Measurements from ENCODE around the gene EPHB4.

The EPHB4 gene

DNA sequence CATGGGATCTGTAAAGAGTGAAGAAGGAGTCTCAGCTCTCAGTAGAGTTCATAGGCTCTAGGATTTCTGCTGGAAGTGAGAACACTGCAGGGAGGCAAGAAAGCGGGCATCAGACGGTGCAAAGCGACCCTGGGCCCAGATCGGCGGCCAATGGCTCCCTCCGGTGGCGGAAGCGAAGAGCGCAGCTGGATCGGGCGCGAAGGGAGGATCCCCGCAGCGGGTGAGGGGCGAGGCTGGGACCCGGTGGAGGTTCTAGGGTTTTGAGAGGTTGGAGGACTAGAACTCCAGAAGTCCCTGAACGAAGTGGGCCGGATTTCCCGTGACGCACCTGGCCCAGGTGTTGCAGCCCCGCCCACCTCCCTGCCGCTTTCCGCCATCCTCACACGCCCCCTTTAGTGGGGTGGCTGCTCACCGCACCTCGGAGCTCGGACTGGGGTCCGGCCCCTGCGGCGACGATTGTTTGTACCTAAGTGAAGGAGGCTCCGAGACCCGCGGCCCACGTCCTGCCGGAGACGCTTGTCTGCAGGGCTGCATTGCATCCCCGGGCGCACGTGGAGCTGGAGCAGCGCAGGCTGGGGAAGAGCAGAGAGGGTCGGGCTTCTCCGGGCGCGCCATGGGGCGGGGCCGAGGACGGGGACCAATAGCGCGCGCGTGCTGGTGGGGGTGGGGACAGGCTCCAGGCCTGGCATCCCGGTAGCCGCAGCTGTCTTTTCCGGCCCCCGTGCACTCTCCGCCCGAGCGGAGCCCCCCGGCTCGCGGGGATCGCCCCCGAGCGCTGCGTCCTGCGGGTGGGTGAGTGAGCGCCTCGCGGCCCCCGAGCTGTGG lies 24.9 kb upstream of the EPHB4 start, which contains the start of gene SLC12A9:
Gene SLC12A9 (plus strand): TSS at position 666 of the 825 bp plus-strand sequence. CDS start 1,485 bp downstream, outside the sequence.
- DNase-seq: peak; percentile 15

- no peak for DNase-seq
These were observed 20.0 kb upstream of the EPHB4 start for GRCh38 chr7:100847360-100847759.

GRCh38 chr7:100840470-100841100 lies 13.3 kb upstream of the EPHB4 start:
- no peak for DNase-seq

DNA sequence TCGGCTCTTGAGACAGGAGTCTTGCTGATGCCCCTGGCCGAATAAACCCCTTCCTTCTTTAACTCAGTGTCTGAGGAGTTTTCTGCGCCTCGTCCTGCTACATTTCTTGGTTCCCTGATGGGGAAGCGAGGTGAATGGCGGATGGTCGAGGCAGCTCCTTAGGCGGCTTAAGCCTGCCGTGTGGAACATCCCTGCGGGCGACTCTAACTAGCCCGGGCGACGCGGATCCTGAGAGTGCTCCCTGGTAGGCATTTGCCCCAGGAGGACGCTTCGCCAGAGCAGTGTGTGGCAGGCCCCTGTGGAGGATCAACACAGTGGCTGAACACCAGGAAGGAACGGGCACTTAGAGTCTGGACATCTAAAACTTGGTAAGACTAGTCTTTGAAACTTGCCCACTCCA lies 12.0 kb upstream of the EPHB4 start:
- DNase-seq: no peak

DNA sequence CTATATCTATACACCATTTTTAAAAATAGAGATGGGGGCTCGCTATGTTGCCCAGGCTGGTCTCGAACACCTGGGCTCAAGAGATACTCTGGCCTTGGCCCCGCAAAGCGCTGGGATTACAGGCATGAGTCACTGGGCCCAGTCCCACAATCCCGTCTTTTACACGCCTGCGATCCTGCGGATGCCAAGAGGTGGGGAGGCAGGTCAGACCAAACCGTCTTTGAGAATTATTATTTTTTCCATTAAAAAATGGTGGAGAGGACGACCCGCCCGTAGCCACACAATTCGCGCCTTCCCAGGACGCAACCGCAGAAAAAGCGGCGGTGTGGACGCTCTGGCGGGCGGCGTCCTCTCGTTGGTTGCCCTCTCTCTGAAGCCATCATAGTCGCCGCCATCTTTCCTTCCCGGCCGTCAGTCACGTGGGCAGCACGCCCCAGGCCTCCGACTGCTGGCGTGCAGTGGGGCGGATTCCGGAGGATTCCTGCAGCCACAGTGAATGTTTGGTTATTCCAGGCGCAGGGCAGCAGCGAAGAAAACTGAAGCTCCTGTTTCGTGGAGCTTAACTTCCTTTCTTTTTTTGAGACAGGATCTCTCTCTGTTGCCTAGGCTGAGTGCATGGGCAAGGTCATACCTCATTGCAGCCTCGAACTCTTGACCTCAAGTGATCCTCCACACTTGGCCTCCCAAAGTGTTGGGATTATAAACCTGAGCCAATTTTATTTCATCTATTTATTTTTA lies 9.9 kb upstream of the EPHB4 start:
- DNase-seq: peak; percentile 57

DNA sequence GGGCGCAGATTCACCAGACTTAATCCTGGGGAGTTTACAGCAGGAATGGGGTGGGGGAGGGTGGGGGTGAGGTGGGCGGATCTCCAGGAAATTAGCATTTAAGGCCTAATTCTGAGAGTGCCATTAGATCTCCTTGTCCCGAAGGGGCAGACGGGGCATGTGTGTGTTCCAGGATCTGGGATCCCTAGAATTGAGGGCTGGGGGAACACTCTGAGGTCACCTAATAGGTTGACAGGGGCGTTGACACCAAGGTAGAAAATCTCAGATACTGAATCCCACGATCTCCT lies 9.4 kb upstream of the EPHB4 start:
- no peak for DNase-seq

DNA sequence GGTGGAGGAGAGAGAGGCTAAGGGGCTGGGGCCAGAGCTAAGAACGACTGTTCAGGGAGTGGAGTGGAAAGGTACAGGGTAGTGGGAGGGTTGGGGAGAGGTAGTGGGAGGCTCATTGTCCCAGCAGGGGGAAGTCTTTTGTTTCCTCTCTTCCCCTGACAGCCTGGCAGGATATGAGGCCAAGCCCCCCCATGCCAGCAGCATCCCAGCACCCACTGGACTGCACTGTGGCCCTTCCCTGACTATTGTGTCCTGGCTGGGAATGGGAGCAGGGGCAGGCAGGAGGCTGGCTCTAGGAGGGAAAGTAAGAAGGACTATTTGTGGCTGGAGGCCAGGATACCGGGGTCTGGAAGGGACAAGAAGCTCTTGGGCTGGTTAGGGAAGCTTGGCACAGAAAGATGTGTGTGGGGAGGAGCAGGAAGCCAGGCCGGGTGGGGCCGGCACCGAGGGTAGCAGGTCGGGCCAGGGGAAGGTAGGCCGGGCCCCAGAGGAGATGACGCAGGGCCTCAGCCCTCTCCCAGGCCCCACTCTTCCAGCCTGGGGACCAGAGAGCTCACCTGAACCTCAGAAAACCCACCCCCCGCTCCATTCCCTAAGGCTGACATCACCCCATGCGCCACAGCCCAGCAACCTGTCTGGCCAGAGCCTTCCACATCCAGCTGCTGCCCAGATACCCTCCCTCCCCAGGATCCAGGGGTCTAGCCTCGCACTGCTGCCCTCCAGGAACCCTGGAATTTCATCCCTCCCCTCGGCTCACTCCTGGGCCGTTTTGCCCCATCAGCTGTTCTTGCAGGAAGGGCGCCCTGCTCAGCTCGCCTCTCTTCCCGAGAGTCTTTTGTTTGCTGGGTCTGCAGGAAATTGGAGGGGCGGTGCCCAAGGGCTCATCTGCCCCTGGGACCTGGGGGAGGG lies 8.8 kb upstream of the EPHB4 start:
- peak; percentile 35 for DNase-seq

- DNase-seq: no peak
These were observed 4.9 kb upstream of the EPHB4 start for GRCh38 chr7:100832281-100832633.

DNA sequence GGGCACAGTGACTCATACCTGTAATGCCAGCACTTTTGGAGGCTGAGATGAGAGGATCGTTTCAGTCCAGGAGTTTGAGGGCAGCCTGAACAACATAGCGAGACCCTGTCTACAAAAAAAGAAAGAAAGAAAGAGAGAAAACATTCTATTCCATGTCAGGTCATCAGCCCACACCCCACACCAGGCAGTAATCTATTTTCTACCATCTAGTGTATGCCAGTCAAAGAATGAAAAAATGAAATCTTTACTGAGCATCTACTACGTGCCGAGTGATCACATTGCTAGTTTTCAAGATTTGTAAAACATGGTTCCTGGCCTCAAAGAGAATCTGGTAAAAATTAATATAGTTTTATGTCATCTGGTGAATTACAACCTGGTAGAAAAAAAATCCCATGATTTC lies 3.1 kb upstream of the EPHB4 start:
- DNase-seq: no peak

DNA sequence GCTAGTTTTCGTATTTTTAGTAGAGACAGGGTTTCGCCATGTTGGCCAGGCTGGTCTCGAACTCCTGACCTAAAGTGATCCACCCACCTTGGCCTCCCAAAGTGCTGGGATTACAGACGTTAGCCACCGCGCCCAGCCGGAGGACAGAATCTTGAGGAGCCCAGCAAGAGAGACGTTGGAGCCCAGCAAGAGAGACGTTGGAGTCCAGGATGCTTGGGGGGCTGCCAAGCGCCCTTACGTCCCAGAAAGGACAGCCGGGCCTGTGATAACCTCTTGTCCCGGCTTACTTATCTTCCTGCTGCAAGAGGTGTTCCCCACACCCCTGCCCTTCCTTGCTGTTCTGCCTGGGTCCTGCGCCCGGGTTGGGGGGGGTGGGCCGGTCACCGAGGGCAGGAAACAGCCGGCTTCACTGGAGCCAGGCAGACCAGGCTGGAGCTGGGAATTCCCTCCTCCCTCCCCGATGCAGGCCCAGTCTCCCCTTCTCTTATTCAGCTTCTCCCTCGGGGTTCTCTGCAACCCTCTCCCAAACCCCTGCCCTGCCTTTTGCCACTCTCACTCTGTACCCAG lies 1.9 kb upstream of the EPHB4 start:
- DNase-seq: no peak

DNA sequence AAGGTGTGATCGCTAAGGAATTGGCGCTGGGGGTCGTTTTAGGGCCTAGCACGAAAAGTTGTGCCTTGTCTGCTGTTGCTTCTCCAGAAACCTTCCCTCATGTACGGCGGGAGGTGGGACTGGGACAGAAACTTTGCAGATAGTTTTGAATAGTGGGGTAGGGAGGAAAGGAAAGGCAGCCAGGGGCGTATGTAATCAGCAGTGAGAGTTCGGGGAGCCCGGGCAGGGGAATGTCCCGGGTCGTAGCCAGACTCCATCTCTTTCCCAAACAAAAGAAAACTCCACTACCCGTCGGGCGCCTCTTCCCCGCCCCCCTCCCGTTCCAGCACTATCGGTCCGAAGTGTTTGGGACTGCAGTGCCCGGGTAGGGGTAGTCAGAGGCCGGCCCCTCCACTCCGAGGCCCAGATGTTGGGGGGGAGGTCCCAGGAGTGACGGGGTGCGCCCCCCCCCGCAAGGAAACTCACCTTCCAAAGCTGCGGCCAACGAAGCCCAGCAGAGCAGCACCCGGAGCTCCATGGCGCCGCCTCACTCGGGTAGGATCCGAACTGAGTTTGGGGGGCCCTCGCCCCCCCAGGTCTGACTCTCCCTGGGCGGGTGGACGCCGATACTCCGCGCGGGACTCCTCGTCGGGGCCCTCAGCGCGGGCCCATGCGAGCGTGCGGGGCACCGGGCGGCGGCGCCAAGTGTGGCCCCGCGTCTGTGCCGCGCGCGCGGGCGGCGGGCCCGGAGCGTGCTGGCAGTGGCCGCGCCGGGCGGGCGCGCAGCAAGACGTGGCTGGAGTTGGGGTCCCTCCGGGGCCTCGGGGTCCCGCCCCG lies 601 bp downstream of the EPHB4 start:
- no peak for DNase-seq

DNA sequence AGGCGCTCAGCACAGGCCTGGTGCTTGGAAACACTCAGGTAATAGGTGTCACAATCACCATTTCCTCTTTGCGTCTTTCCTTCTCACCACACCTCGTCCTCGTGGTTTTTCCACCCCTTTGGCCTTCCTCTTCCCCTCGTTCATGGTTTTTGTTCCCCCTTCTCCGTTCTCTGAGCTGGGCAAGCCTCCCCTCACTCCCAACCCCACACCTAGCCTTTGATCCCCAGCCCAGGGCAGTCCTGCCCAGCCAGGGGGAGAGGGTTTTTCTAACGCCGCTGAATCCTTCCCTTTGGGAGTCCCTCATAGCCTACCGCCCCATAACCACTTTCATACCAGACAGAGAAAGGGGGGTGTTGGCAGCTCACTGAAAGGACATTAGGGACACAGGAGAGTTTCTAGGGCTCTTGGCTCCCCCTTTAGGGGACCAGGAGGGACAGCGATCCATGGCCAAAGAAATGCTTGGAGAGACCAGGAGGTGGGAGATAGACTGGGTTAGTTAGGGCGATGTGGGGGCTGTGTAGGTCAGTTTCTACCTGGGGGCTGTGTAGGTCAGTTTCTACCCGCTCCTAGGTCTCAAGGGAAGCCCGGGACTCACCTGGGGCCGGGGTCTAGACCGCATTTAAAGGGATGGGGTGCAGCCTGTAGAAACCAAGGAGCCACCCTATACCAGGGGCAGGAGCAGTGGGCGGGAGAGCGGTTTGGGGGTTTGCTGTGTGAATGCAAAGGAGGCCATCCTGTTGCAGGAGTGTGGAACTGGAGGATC lies 1.4 kb downstream of the EPHB4 start:
- DNase-seq: no peak

DNA sequence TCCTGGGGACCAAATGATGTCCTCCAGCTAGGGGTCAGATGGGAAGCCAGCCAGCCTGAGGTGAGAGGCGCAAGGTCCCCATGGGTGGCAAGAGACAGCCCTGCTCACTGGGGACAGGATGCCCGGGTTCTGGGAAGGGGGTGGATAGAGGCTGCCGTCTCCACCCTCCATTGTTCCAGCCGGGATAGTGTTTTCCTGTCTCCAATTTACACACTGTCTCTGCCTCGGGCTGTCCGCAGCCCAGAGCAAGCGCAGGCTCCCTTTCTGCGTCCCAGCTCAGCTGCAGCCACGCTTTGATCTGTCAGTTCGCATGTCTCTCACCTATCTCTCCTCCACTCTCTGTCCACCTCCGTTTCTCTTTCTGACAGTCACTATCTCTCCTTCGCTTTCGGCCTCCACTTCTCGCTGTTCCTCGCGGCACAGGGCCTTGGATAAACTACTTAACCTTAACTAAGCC lies 2.1 kb downstream of the EPHB4 start:
- DNase-seq: no peak

- DNase-seq: no peak
These were observed 2.7 kb downstream of the EPHB4 start for GRCh38 chr7:100824499-100825214.

DNA sequence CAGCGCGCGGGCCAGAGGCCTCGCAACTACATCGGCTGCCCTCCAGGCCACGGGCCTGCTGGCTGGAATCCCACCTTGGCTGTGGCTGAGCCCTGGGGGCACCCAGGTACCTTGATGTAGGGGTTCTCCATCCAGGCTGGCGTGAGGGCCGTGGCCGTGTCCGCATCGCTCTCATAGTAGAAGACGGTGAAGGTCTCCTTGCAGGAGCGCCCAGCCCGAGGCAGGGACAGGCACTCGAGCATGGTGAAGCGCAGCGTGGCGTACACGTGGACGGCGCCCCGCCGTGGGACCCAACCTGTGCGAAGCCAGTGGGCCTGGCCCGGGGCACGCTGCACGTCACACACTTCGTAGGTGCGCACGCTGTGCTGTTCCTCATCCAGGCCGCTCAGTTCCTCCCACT lies 3.8 kb downstream of the EPHB4 start:
- no peak for DNase-seq

- DNase-seq: no peak
These were observed 4.2 kb downstream of the EPHB4 start for GRCh38 chr7:100823140-100823525.

- no peak for DNase-seq
These were observed 4.8 kb downstream of the EPHB4 start for GRCh38 chr7:100822236-100823139.

DNA sequence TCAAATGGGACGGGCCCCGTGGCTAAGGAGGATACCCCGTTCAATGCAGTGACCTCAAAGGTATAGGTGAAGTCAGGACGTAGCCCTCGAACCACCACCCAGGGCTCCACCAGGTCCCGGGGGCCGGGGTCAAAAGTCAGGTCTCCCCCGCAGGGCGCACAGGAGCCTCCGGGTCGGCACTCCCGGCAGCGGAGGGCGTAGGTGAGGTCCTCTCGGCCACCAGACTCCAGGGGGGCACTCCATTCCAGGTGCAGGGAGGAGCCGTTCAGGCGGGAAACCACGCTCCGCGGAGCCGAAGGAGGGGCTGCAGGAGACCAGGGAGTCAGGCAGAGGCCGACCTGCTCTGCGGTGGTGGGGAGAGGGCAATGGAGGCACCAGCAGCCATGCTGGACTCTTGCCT lies 7.7 kb downstream of the EPHB4 start:
- no peak for DNase-seq

- DNase-seq: no peak
These were observed 8.5 kb downstream of the EPHB4 start for GRCh38 chr7:100818825-100819224.
